Left hindlimb (tissue), 1 donor: Measurements from ENCODE around the gene TCF12.

Experiments used
- DNase-seq: peaks from one replicate; pipeline ENCODE4 v3.0.0-alpha.2; 2018

TCF12 gene

DNA sequence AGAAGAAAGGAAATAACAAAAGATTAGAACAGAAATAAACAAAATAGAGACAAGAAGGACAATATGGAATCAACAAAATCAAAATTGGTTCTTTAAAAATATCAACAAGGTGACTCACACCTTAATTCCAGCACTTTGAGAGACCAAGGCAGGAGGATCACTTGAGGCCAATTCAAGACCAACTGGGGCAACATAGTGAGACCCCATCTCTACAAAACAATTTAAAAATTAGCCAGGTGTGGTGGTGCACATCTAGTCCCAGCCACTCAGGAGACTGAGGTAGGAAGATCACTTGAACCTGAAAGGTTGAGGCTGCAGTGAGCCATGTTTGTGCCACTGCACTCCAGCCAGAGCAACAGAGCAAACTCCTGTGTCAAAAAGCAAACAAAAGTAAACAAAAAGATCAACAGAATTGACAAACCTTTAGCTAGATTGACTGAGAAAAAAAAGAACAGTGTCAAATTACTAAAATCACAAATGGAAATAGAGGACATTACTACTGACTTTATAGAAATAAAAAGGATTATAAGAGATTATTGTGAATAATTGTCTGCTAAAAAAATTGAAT, 267.1 kb downstream of the TCF12 start:
- DNase-seq = no peak

DNA sequence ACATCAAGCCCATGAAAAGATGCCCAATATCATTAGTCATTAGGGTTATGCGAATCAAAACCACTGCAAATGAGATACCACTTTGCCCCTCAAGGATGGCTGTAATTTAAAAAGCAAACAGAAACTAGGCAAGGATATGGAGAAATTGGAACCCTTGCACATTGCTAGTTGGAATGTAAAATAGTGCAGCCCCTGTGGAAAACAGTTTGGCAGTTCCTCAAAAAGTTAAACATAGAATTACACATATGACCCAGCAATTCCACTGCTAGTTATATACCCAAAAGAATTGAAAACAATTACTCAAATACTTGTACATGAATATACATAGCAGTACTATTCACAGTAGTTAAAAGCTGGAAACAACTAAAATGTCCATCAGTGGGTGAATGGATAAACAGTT, 271.0 kb downstream of the TCF12 start:
- DNase-seq = no peak

GRCh38 chr15:57190208-57190607, 271.8 kb downstream of the TCF12 start:
- DNase-seq = no peak

- no peak for DNase-seq
Observed at GRCh38 chr15:57193161-57193560, 274.7 kb downstream of the TCF12 start.

DNA sequence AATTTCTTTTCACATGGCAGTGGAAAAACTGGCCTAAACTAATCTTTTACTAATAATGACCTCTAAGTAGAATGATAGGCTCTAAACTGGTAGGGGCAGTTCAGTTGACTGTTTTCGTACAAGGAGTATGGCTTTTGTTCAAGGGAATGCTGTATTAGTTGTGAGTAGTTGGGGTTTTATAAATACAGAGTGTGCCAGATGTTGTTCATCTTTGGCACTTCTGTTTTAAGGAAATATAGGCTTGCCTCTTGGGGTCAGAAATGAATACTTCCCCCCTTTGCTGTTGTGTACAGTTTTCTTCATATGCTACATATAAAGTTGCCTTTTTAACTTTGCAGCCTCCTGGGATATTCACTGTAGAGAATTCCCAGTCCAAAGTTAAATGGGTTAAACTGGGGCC, 276.9 kb downstream of the TCF12 start:
- DNase-seq = no peak

DNA sequence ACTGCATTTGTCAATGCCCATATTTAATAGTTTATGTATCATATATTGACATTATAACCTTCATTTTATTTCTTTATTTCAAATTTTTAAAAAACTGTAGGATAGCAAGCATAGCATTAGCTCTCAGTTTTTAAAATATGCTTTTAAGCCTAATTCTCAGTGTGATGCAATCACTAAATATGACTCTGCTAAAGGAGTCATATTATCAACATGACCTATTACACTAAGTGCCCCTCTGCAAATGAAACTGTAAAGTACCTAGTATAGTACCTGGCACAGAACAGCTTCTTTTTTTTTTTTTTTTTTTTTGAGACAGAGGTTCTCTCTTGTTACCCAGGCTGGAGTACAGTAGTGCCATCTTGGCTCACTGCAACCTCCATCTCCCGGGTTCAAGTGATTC, 278.4 kb downstream of the TCF12 start:
- DNase-seq = no peak

GRCh38 chr15:57198131-57198530, 279.7 kb downstream of the TCF12 start:
- DNase-seq = no peak

- no peak for DNase-seq
Observed at GRCh38 chr15:57198654-57199291, 280.3 kb downstream of the TCF12 start.

- no peak for DNase-seq
Observed at GRCh38 chr15:57201578-57201977, 283.1 kb downstream of the TCF12 start.

DNA sequence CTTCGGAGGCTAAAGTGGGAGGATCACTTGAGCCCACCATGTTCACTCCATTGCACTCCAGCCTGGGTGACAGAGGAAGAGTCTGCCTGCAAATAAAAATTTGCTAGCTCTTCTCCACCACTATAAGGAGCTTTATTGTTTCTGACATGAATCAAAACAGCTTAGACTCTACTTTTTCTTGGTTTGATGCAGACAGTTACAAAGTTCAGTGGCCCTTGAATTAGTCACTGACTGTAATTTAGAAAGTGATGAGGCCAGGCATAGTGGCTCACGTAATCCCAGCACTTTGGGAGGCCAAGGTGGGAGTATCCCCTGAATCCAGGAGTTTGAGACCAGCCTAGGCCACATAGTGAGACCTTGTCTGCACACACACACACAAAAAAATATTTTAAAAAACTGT, 285.5 kb downstream of the TCF12 start:
- DNase-seq = no peak

DNA sequence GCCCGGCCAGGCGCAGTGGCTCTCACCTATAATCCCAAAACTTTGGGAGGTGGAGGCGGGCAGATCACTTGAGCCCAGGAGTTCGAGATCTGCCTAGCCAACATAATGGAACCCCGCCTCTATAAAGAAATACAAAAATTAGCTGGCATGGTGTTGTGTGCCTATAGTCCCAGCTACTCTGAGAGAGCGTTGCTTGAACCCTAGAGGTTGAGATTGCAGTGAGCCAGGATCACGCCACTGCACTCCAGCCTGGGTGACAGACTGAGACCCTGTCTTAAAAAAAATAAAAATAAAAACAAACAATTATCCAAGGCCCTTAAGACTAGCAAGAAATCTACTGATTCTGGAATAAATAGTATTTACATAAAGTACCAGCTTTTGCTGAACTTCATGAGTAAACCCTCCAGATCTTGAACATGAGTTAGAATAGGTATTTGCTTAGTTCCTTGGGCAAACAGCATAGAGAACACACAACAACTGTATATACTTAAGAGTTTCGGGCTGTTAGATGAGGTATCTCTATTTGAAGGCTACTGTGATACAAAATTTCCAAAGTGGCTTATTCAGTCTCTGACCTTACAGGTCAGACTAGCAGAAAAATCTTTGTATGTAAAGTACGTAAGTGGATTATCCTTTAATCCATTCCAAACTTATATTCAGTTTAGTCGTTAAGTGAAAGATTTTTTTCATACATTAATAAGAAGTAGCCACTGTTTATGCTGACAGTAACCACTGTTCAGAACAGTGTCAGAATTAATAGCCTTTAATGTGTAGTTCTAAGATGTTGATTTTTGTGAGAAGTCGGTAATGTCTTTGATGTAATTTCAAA, 286.8 kb downstream of the TCF12 start:
- no peak for DNase-seq

DNA sequence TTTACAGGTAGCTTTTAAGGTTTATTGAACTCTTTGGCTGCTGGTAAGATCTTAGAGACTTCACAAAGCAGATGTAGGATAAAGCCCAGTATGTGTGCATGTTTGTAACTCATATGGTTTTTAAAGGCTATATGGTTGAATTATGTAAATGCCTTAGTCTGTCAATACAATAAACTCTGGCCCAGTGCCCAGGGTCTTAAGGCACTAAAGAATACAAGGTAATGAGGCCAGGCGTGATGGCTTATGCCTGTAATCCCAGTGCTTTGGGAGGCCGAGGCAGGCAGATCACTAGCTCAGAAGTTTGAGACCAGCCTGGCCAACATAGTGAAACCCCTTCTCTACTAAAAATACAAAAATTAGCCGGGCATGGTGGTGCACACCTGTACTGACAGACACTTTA, 287.6 kb downstream of the TCF12 start:
- no peak for DNase-seq

DNA sequence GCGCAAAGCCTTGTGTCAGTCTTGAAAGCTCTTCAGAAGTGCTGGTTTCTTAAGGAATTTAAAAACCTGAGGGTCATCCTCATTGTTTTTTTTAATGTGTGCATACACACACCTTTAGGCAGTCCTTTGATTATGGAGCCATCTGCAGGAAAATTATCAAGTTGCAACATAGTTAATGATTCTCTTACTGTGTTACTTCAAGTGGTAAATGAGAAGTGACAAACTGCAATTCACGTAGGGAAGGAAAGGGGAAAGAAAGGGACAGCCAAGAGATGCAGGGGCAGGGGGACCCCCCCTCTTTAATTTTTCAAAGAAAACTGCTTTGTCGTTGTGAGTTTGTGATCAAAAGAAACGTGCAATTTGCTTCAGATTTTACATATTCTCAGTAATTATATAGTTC, 295.4 kb downstream of the TCF12 start:
- DNase-seq = no peak

DNA sequence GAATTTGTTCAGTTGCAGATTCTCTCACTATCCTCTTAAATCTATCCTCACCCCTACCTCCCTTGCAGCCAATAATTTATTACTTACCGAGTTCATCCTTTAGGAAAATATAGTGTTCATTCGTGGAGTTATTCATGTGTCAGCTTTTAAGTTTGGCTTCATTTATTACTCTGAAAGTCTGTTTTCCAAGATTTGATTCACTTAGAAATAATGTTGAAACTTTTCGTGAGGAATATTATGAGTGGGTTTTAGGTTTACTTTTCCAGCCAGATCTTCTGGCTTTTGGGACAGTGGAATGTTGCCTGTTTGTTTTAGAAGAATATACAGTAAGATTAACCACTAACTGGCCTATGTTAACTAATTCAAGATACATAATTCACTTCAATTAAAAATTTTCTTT, 296.9 kb downstream of the TCF12 start:
- DNase-seq = no peak

DNA sequence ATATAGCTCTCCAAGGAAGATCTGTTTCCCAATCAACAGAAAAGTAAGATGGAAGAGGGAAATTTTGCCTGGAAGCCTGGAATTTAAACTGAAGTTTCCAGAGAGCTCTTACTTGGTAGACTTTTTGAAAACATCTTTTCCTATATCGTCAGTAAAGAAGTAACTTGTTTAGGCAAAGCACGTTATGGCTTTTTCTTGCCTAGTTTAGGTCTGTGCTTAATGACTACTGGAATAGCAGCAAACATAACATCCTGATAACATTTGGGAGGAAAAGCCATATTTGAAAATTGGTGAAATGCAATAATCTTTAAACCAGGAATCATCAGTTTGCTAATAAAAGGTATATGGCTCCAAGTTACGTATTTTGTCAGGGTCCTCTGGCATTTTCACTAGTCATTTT, 297.4 kb downstream of the TCF12 start:
- DNase-seq = no peak

DNA sequence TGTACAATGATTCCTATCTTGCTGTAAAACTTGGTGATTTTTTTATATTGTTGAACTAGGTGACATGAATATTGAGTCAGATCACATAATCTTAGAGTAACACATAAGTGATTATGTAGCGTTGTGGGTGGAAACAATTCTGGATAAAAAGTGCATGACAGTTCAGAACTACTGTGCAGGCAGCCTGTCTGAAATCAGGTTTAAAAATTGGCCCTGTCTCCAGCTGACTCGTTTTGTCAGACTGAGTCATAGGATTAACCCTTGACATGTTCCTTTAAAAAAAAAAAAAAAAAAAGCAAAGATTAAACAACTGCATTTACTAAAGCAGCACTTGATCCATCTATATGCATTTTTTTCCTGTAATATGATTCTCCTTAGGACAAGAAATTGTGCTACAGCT, 297.8 kb downstream of the TCF12 start:
- no peak for DNase-seq

GRCh38 chr15:57217778-57218598, 299.5 kb downstream of the TCF12 start:
- DNase-seq = no peak

GRCh38 chr15:57218826-57219576, 300.6 kb downstream of the TCF12 start:
- DNase-seq = peak; percentile 40

DNA sequence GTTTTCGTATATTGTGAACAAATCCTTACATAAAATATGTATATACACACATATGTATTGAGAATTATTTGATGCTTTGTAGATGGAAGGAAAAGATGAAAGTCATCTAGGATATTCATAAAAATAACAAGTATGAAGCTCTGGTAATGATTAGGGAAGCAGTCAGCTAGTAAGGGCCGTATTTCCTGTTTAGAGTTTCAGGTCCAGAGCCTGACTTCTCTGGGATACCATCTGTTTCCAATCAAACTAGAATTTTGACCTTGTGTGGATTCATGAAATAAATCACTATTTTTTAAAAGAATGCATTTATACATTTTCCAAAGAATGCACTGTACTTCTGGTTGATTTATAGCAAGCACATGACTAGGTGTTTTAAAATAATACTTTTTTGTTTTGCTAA, 301.8 kb downstream of the TCF12 start:
- no peak for DNase-seq

GRCh38 chr15:57221134-57221533, 302.7 kb downstream of the TCF12 start:
- no peak for DNase-seq

DNA sequence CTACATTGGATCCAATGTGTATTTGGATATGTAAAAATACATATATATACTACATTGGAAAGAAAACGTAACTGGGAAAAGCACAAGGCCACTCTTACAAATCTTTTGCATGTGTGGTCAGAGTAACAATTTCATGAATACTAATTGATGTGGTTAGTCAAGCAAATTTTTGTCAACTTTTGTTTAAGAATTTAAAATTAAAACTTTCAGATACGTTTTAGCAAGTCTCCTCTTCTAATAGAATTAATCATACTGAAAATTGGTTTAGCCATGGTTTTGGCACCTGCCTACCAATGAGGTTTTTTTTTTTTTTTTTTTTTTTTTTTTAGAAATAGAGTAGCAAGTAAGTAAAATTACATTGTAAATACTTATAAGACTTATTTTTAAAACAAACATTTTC, 304.9 kb downstream of the TCF12 start:
- DNase-seq = no peak

DNA sequence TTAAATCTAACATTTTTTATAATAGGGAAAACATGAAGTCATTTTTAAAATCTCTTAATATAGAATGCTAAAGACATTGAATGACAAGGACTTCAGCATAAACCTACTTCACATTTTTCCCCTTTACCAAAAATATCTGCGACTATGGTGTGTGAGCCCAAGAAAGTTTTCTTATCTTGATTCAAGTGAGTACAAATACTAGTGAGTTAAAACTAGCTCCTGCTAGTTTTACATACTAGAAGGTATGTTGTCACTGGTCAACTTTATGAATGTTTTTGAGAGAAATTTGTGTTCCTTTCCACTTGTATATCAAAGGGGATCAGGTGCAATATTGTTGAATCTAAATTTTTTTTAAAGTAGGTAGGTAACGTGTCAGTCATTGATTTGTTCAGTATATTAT, 305.4 kb downstream of the TCF12 start:
- no peak for DNase-seq

DNA sequence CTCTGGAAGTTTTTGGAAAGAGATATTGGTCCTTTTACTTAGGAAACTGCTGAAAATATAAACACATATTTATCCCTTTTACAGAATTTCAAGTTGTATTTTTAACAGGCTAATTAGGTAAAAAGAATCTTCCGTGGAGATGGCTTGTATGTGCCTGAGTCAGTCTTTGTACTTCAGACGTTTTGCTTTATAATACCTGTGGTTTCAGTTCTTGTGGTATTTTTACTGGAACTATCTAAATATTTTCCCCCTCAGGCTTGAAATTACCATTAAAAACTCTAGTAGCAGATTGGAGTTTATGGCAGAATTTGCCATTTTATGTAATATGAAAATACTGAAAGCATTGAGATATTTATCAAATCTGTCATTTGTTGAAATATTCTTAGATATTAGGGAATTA, 306.2 kb downstream of the TCF12 start:
- DNase-seq = no peak
